ENCODE results near the gene DUSP9. TPM values are rescaled to one million over a fixed set of nuclear protein-coding genes. Genes with fewer than 3 reads are reported as not detected.

DUSP9 gene
- polyA plus RNA-seq, 1 donor from 2014 or later: 0.94 TPM

DNA sequence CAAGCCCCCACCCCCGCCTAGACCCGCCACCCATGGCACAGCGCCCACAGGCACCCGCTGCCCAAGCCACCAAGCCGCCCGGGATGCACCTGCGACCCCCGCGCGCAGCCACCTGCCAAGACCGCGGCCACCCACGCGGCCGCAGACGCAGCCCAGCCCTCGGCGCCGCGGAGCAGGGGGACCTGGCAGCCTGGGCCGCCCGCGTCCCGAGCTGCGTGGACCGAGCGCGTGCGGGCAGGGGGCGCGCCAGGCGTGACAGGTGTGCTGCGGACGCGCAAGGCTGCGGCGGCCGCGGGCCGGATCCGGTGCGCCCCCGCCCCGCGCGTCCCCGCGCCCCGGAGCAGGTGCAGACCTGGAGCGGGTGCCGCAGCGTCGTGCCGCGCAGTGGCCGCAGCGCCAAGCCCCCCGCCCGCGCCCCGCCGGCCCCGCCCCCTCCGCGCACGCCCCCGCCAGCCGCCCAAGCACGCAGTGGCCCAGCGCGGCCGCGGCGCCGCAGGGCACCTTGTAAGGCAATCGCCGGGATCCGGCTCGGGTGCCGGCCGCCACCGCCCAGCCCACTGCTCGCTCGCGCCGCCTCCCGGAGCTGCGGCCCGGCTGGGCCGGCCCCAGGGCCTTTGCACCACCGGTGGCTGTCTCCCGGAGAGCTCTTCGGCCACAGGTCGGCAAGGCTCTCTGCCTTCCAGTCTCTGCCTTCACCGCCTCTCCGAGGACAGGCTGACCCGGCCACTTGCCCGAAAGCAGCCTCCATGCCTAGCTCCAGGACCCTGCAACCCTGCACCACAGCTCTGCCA, 26.6 kb downstream of the DUSP9 start, which contains the start of gene PNCK:
Gene PNCK, minus strand, starts transcription at position 386 of the 791 bp plus-strand sequence. CDS start 737 bp downstream, outside the sequence.
- TF ChIP-seq MXI1 (conservative IDR thresholded peaks at IDR 0.05; ENCODE audit: poor library complexity, severe bottlenecking): no peak
- TF ChIP-seq TAF1 (IDR thresholded peaks at IDR 0.05; ENCODE audit: low read depth): no peak
- TF ChIP-seq EZH2 (IDR thresholded peaks at IDR 0.05; ENCODE audit: borderline replicate concordance, insufficient read depth, low read length, poor library complexity, severe bottlenecking): no peak
- TF ChIP-seq EP300 (conservative IDR thresholded peaks at IDR 0.05; ENCODE audit: poor library complexity, severe bottlenecking): no peak
- Histone ChIP-seq H3K27ac (ENCODE audit: low read length) (no peak within 1 kb of the TSS), H3K79me2 (replicated peaks; ENCODE audit: insufficient read depth, low read length) (no peaks in the 10 kb centered on the region), H2AFZ (ENCODE audit: low read depth, low read length) (no peak within 1 kb of the TSS), H3K9ac (ENCODE audit: low read length) (no peak within 1 kb of the TSS), H3K9me3 (ENCODE audit: low read length) (no peaks in the 10 kb centered on the region), H3K9me2 (ENCODE audit: insufficient read depth, low read length) (no peaks in the 10 kb centered on the region), H3F3A (ENCODE audit: insufficient read depth, low read length, poor library complexity, severe bottlenecking) (no peaks in the 10 kb centered on the region), H3K36me3 (ENCODE audit: insufficient read depth, low read length) (no peaks in the 10 kb centered on the region), H3K4me3 (ENCODE audit: low read length) (no peak within 1 kb of the TSS), H3K27me3 (ENCODE audit: insufficient read depth, low read depth, low read length) (no peaks in the 10 kb centered on the region), H3K4me2 (ENCODE audit: low read length) (no peak within 1 kb of the TSS), H4K20me1 (ENCODE audit: insufficient read depth) (no peaks in the 10 kb centered on the region)

DNA sequence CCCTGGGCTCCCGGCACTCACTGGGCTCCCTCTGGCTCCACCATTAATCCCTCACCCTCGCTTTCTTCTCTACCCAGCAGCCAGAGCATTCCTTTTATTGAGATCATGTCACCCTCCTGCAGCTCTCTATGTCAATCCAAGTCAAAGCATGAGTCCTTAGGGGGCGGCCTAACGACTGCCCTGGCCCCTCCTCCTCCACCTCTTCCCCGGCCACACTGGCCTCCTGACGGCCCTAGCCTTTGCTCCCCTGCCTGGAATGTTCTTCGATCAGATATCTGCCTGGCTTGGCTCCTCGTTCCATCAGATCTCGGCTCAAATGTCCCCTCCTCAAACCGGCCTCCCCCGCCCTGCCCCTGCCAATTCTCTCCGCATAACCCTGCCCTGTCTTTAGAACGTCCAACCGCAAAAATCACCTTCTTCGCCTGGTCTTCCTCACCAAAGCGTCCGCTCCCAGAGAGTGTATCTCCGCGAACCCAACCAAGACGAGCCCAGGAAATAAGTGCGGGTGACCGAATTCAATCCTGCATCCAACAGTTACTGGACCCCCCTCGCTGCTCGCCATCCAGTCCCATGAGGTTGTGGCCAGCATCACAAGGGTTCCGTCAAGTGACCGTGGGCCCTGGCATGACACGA, 27.3 kb downstream of the DUSP9 start:
- no peaks in the 10 kb centered on the region for H3K9me2 ChIP-seq (ENCODE audit: insufficient read depth, low read length)
- H3K36me3 ChIP-seq (ENCODE audit: insufficient read depth, low read length): no peaks in the 10 kb centered on the region
- no peak overlapping the region for H3K27ac ChIP-seq (ENCODE audit: low read length)
- no peak overlapping the region for H3K4me3 ChIP-seq (ENCODE audit: low read length)
- no peak overlapping the region for H3K4me2 ChIP-seq (ENCODE audit: low read length)
- no peaks in the 10 kb centered on the region for H4K20me1 ChIP-seq (ENCODE audit: insufficient read depth)
- no peaks in the 10 kb centered on the region for H3K79me2 ChIP-seq (replicated peaks; ENCODE audit: insufficient read depth, low read length)
- no peak overlapping the region for H2AFZ ChIP-seq (ENCODE audit: low read depth, low read length)
- H3F3A ChIP-seq (ENCODE audit: insufficient read depth, low read length, poor library complexity, severe bottlenecking): no peaks in the 10 kb centered on the region
- H3K27me3 ChIP-seq (ENCODE audit: insufficient read depth, low read depth, low read length): no peaks in the 10 kb centered on the region
- no peak overlapping the region for H3K9ac ChIP-seq (ENCODE audit: low read length)
- TF ChIP-seq MXI1 (conservative IDR thresholded peaks at IDR 0.05; ENCODE audit: poor library complexity, severe bottlenecking) (no peak), EZH2 (IDR thresholded peaks at IDR 0.05; ENCODE audit: borderline replicate concordance, insufficient read depth, low read length, poor library complexity, severe bottlenecking) (no peak), RAD21 (conservative IDR thresholded peaks at IDR 0.05) (no peak), POLR2AphosphoS5 (IDR thresholded peaks at IDR 0.05) (no peak), TAF1 (IDR thresholded peaks at IDR 0.05; ENCODE audit: low read depth) (no peak), EP300 (conservative IDR thresholded peaks at IDR 0.05; ENCODE audit: poor library complexity, severe bottlenecking) (no peak), SMC3 (conservative IDR thresholded peaks at IDR 0.05; ENCODE audit: poor library complexity) (no peak)
- TF ChIP-seq, protein P1, sequence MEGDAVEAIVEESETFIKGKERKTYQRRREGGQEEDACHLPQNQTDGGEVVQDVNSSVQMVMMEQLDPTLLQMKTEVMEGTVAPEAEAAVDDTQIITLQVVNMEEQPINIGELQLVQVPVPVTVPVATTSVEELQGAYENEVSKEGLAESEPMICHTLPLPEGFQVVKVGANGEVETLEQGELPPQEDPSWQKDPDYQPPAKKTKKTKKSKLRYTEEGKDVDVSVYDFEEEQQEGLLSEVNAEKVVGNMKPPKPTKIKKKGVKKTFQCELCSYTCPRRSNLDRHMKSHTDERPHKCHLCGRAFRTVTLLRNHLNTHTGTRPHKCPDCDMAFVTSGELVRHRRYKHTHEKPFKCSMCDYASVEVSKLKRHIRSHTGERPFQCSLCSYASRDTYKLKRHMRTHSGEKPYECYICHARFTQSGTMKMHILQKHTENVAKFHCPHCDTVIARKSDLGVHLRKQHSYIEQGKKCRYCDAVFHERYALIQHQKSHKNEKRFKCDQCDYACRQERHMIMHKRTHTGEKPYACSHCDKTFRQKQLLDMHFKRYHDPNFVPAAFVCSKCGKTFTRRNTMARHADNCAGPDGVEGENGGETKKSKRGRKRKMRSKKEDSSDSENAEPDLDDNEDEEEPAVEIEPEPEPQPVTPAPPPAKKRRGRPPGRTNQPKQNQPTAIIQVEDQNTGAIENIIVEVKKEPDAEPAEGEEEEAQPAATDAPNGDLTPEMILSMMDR (IDR thresholded peaks at IDR 0.05; ENCODE audit: poor library complexity, severe bottlenecking): no peak
- TF ChIP-seq, protein P2, sequence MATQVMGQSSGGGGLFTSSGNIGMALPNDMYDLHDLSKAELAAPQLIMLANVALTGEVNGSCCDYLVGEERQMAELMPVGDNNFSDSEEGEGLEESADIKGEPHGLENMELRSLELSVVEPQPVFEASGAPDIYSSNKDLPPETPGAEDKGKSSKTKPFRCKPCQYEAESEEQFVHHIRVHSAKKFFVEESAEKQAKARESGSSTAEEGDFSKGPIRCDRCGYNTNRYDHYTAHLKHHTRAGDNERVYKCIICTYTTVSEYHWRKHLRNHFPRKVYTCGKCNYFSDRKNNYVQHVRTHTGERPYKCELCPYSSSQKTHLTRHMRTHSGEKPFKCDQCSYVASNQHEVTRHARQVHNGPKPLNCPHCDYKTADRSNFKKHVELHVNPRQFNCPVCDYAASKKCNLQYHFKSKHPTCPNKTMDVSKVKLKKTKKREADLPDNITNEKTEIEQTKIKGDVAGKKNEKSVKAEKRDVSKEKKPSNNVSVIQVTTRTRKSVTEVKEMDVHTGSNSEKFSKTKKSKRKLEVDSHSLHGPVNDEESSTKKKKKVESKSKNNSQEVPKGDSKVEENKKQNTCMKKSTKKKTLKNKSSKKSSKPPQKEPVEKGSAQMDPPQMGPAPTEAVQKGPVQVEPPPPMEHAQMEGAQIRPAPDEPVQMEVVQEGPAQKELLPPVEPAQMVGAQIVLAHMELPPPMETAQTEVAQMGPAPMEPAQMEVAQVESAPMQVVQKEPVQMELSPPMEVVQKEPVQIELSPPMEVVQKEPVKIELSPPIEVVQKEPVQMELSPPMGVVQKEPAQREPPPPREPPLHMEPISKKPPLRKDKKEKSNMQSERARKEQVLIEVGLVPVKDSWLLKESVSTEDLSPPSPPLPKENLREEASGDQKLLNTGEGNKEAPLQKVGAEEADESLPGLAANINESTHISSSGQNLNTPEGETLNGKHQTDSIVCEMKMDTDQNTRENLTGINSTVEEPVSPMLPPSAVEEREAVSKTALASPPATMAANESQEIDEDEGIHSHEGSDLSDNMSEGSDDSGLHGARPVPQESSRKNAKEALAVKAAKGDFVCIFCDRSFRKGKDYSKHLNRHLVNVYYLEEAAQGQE (IDR thresholded peaks at IDR 0.05; ENCODE audit: borderline replicate concordance): no peak
- H3K9me3 ChIP-seq (ENCODE audit: low read length): no peaks in the 10 kb centered on the region

All from neural cell (in vitro differentiated cells).